RWPE1 (cell line): ENCODE results near the gene TRERF1.
A peak's percentile ranks its signal among the peaks of the same experiment; 100 is the strongest.

ENCODE experiments used
- CTCF ChIA-PET: fragments of 350-600 bp; sonication (Branson Sonifier 250); formaldehyde crosslinking; extraction: SDS; loops from one replicate; lab custom pipeline; 2021; lab: Yijun Ruan, JAX
- POLR2A ChIA-PET: fragments of 400-600 bp; formaldehyde crosslinking; extraction: SDS; loops from one replicate; lab custom pipeline; 2020; ENCODE audit warnings: antibody characterized with exemption; ENCODE audit not compliant: low non-redundant PET; lab: Yijun Ruan, JAX
- DNase-seq: peaks from one replicate; pipeline ENCODE4 v3.0.0; 2012; ENCODE audit warnings: low spot score
- H3K27ac ChIP-seq: fragments of 450-650 bp; 2 replicates; pipeline ENCODE4 v1.5.1; 2017
- CTCF ChIP-seq: fragments of 450-650 bp; conservative IDR thresholded peaks from 2 replicates; pipeline ENCODE4 v1.5.1; 2017; ENCODE audit warnings: low read depth, mild to moderate bottlenecking

TRERF1 gene

GRCh38 chr6:42337985-42338743 is 113.6 kb downstream of the TRERF1 start:
- no peak for TF ChIP-seq CTCF
- no peak for DNase-seq
- CTCF ChIA-PET = interaction anchor here (0.5 to 1.4 kb wide), 2 partner anchors 65 to 247 kb away, joined by 3 read pairs; no protein-coding TSS in a partner anchor
- POLR2A ChIA-PET = interaction anchor here (0.6 kb wide), 2 partner anchors 36 to 118 kb away, joined by 3 to 7 read pairs; no protein-coding TSS in a partner anchor
- H3K27ac ChIP-seq = peak overlapping the region; percentile 81

GRCh38 chr6:42336431-42336830 is 115.3 kb downstream of the TRERF1 start:
- DNase-seq = no peak
- CTCF ChIA-PET = no interaction called here
- no peak for TF ChIP-seq CTCF
- H3K27ac ChIP-seq = 0 out of 2 replicates have a peak overlapping the region, but pooled peaks have one; percentile 81
- POLR2A ChIA-PET = no interaction called here

- ChIA-PET POLR2A (no interaction called here), CTCF (interaction anchor here (1.2 kb wide), 1 partner anchor 75 kb away, joined by 3 read pairs; no protein-coding TSS in a partner anchor)
- TF ChIP-seq CTCF = no peak
- H3K27ac ChIP-seq = no peak overlapping the region
- DNase-seq = no peak
These were observed 115.8 kb downstream of the TRERF1 start for GRCh38 chr6:42335896-42336295.

GRCh38 chr6:42334870-42335269 is 116.9 kb downstream of the TRERF1 start:
- CTCF ChIA-PET = interaction anchor here (1.2 kb wide), 1 partner anchor 74 kb away, joined by 3 read pairs; no protein-coding TSS in a partner anchor
- peak overlapping the region; percentile 46 for H3K27ac ChIP-seq
- POLR2A ChIA-PET = no interaction called here
- no peak for DNase-seq
- no peak for TF ChIP-seq CTCF

- no peak for TF ChIP-seq CTCF
- ChIA-PET CTCF (interaction anchor here (0.6 kb wide), 1 partner anchor 324 kb away, joined by 3 read pairs; no protein-coding TSS in a partner anchor), POLR2A (no interaction called here)
These were observed 118.1 kb downstream of the TRERF1 start for GRCh38 chr6:42333612-42334011.

GRCh38 chr6:42332916-42333315 is 118.8 kb downstream of the TRERF1 start:
- no peak for DNase-seq
- no peak for TF ChIP-seq CTCF
- ChIA-PET CTCF (interaction anchor here (0.6 to 1.0 kb wide), 3 partner anchors 15 to 485 kb away, joined by 3 read pairs; no protein-coding TSS in a partner anchor), POLR2A (no interaction called here)
- H3K27ac ChIP-seq = no peak overlapping the region

More at GRCh38 chr6:42333612-42334011, 118.1 kb downstream of the TRERF1 start:
- H3K27ac ChIP-seq = peak overlapping the region; percentile 38
- DNase-seq = no peak
